ENCODE measurements around the gene TSC2. TPM values are rescaled to one million over a fixed set of nuclear protein-coding genes. Genes with fewer than 3 reads are reported as not detected.
A peak's percentile ranks its signal among the peaks of the same experiment; 100 is the strongest.

Gene TSC2
- total and polyA plus RNA-seq, 2 of the 13 experiments (the other 11 are each of a cell fraction or from before 2014, with no cell fraction given) = 19.6 to 40.4 TPM

- TF ChIP-seq, protein P1, sequence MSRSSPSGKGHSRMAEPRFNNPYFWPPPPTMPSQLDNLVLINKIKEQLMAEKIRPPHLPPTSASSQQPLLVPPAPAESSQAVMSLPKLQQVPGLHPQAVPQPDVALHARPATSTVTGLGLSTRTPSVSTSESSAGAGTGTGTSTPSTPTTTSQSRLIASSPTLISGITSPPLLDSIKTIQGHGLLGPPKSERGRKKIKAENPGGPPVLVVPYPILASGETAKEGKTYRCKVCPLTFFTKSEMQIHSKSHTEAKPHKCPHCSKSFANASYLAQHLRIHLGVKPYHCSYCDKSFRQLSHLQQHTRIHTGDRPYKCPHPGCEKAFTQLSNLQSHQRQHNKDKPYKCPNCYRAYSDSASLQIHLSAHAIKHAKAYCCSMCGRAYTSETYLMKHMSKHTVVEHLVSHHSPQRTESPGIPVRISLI (CRISPR knock-in tag; IDR thresholded peaks at IDR 0.05; ENCODE audit: borderline replicate concordance) = no peak
- TF ChIP-seq KDM3A (CRISPR knock-in tag; IDR thresholded peaks at IDR 0.05; ENCODE audit: low read depth) = no peak
- TF ChIP-seq ZNF841 (CRISPR knock-in tag; IDR thresholded peaks at IDR 0.05; ENCODE audit: borderline replicate concordance) = no peak; the same call in 1 of the 2 replicates
- no peak for TF ChIP-seq ZNF143 (CRISPR knock-in tag; IDR thresholded peaks at IDR 0.05)
- peak; percentile 83 for TF ChIP-seq HOXA3 (CRISPR knock-in tag; IDR thresholded peaks at IDR 0.05)
- no peak for TF ChIP-seq ZNF713 (CRISPR knock-in tag; IDR thresholded peaks at IDR 0.05)
- no peak for TF ChIP-seq ZNF775 (CRISPR knock-in tag; IDR thresholded peaks at IDR 0.05; ENCODE audit: borderline replicate concordance)
- TF ChIP-seq ZNF546 (CRISPR knock-in tag; conservative IDR thresholded peaks at IDR 0.05) = no peak
- TF ChIP-seq ZNF510 (CRISPR knock-in tag; IDR thresholded peaks at IDR 0.05; ENCODE audit: low read depth) = no peak
- TF ChIP-seq ZNF20 (CRISPR knock-in tag; IDR thresholded peaks at IDR 0.05) = 0 out of 2 replicates have a peak, but pooled peaks have one; percentile 60
- TF ChIP-seq ZNF326 (CRISPR knock-in tag; IDR thresholded peaks at IDR 0.05; ENCODE audit: borderline replicate concordance) = no peak
- 0 out of 2 replicates have a peak, but pooled peaks have one; percentile 19 for TF ChIP-seq ZNF276 (CRISPR knock-in tag; IDR thresholded peaks at IDR 0.05; ENCODE audit: low read depth)
- no peak for TF ChIP-seq ZNF10 (CRISPR knock-in tag; IDR thresholded peaks at IDR 0.05; ENCODE audit: borderline replicate concordance, low read depth)
- TF ChIP-seq HOXA9 (CRISPR knock-in tag; IDR thresholded peaks at IDR 0.05; ENCODE audit: borderline replicate concordance) = peak; percentile 35; the same call in 1 of the 2 replicates
- TF ChIP-seq ZNF784 (CRISPR knock-in tag; IDR thresholded peaks at IDR 0.05; ENCODE audit: borderline replicate concordance) = peak; percentile 88
- no peak for TF ChIP-seq SALL2 (CRISPR knock-in tag; IDR thresholded peaks at IDR 0.05)
- TF ChIP-seq SIX4 (CRISPR knock-in tag; IDR thresholded peaks at IDR 0.05) = no peak
- no peak for TF ChIP-seq ZNF354B (CRISPR knock-in tag; IDR thresholded peaks at IDR 0.05)
- no peak for TF ChIP-seq RAD51 (IDR thresholded peaks at IDR 0.05; ENCODE audit: borderline replicate concordance)
Measured at GRCh38 chr16:2009791-2010510, 37.8 kb upstream of the TSC2 start, which contains the start of gene ZNF598 (continued).
